HG02840 (cell line): Measurements from ENCODE around the gene SDK1.

Experiments used
- ATAC-seq: cut with Tn5 transposase; IDR thresholded peaks from one replicate; pipeline ENCODE4 v1.9.1; 2021; ENCODE audit warnings: mild to moderate bottlenecking, moderate library complexity, moderate number of reproducible peaks; ENCODE audit not compliant: unreplicated experiment, low FRiP score

Gene SDK1

GRCh38 chr7:3282457-3282856 lies 18.6 kb upstream of the SDK1 start:
- no peak for ATAC-seq

GRCh38 chr7:3283130-3283704 lies 17.8 kb upstream of the SDK1 start:
- no peak for ATAC-seq

GRCh38 chr7:3285652-3286051 lies 15.4 kb upstream of the SDK1 start:
- ATAC-seq: no peak

- ATAC-seq: no peak
Measured at GRCh38 chr7:3289996-3290395, 11.1 kb upstream of the SDK1 start.

GRCh38 chr7:3292694-3293093 lies 8.4 kb upstream of the SDK1 start:
- ATAC-seq: no peak

- no peak for ATAC-seq
Measured at GRCh38 chr7:3294432-3295100, 6.5 kb upstream of the SDK1 start.

- ATAC-seq: no peak
Measured at GRCh38 chr7:3297105-3297819, 3.8 kb upstream of the SDK1 start.

GRCh38 chr7:3300221-3300650 lies 816 bp upstream of the SDK1 start:
- no peak for ATAC-seq

GRCh38 chr7:3301449-3301731 lies 338 bp downstream of the SDK1 start:
- ATAC-seq: peak; percentile 3

- ATAC-seq: no peak
Measured at GRCh38 chr7:3301831-3302618, 973 bp downstream of the SDK1 start.

GRCh38 chr7:3302681-3303320 lies 1.7 kb downstream of the SDK1 start:
- no peak for ATAC-seq

- no peak for ATAC-seq
Measured at GRCh38 chr7:3304131-3304530, 3.1 kb downstream of the SDK1 start.

- no peak for ATAC-seq
Measured at GRCh38 chr7:3307435-3307834, 6.4 kb downstream of the SDK1 start.

- no peak for ATAC-seq
Measured at GRCh38 chr7:3309140-3309539, 8.1 kb downstream of the SDK1 start.

GRCh38 chr7:3309956-3310355 lies 8.9 kb downstream of the SDK1 start:
- no peak for ATAC-seq

- ATAC-seq: no peak
Measured at GRCh38 chr7:3310884-3311283, 9.8 kb downstream of the SDK1 start.

- no peak for ATAC-seq
Measured at GRCh38 chr7:3312583-3312982, 11.5 kb downstream of the SDK1 start.

- no peak for ATAC-seq
Measured at GRCh38 chr7:3318874-3319273, 17.8 kb downstream of the SDK1 start.

- no peak for ATAC-seq
Measured at GRCh38 chr7:3321206-3321605, 20.2 kb downstream of the SDK1 start.

- ATAC-seq: no peak
Measured at GRCh38 chr7:3321745-3322144, 20.7 kb downstream of the SDK1 start.

- ATAC-seq: no peak
Measured at GRCh38 chr7:3326246-3326645, 25.2 kb downstream of the SDK1 start.
